GM21447 (cell line): ENCODE measurements around the gene IFNG-AS1.

Experiments
- ATAC-seq: cut with Tn5 transposase; IDR thresholded peaks from one replicate; pipeline ENCODE4 v1.9.1; 2021; ENCODE audit not compliant: unreplicated experiment

Gene IFNG-AS1

GRCh38 chr12:67993143-67993542 is 3.9 kb downstream of the IFNG-AS1 start:
- no peak for ATAC-seq

DNA sequence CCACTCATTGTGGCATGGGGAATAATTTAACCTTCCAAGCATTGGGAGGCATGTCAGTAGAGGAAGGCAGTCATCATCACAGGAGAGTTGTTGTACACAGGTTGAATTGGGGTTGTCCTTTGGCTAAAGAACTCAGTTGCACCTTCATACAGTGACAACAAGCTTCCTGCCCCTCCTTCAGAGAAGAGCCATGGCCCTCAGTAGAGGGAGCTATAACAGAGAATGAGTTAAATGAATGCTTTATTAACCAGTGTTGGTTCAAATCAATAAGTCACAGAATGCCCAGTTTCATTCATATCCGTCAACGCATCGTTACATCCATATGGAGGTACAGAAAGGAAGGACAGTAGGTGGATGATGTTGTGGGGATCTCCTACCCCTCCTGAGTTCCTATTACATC is 4.8 kb downstream of the IFNG-AS1 start:
- ATAC-seq = no peak

DNA sequence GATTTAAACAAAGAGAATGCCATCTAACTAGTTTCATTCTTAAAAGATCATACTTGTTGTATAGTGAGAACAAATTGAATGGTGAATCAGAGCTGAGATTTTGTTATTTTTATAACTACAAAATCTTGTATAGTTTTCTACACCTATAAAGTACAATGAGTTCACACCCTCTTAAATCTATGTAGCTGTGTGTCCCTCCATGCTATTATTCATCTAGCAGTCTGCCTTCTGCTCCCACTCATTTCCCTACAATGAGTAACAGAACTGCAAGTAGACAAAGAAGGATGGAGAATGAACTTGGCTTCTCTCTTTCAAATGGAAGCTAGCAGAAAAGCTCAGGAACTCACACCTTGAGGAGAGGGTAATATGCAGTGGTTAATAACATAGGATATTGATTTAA is 7.1 kb downstream of the IFNG-AS1 start:
- ATAC-seq = no peak

- ATAC-seq = no peak
Measured at GRCh38 chr12:67998379-67998778, 9.1 kb downstream of the IFNG-AS1 start.

DNA sequence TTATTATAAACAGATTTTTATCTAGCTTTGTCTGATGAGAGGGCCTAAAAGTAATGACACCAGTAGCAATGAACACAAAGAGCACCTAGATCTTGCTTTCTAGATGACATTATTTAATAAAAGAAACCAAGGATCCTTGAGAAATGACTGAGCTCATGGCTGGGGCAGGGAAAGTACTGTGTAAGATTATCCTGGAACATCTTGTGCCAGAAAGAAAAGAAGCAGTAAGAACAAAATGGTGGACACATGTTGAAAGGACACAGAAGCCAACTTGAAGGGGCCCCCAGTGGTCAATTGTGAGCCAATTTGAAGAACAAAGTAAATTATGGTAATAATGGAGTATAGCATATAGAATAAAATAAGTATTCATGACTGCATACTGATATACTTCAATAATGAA is 10.0 kb downstream of the IFNG-AS1 start:
- ATAC-seq = no peak

DNA sequence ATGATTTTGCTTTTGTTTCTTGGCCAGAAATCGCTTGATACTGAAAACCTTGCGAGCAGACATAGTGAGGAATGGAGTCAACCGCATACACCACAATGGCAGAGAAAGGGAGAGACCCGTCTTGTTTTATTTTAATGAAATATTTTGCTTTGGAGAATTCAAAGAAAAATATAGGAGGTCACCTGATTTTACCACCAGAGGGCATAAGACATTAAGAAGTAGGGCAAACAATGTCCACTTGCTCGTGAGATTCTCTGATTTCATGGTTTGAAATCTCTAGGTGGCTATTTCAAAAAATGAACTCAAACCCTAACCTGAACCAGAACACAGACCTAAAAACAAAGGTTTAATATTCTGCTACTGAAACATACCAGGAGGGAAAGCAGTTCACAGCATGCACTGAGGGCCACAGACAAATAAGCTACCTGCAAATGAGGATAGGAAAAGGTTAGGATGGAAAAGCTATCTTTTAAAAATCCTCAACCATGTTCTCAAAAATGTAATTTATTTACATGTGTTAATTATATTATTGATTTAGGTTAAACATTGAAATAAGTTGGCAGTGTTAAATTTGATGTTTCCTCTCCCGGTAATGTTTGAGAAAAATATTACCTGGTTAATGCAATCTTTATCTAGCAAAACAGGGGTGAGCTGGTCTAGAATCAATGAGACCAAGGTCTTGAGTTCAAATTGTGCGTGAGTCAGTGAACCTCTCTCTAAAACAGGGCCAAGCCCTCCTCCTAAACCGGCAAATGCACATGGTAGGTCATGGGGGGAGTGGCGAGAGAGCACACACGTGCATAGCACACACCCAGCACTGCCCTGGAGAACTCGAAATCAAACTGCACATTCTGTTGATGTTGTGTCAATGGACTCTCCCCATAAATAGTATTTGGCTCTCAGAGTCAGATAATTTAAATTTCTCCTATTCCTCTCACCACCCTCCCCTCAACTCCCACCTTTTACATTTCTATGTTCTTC is 12.5 kb downstream of the IFNG-AS1 start:
- no peak for ATAC-seq

- no peak for ATAC-seq
Measured at GRCh38 chr12:68003777-68004176, 14.5 kb downstream of the IFNG-AS1 start.

- ATAC-seq = no peak
Measured at GRCh38 chr12:68007033-68007432, 17.8 kb downstream of the IFNG-AS1 start.

- no peak for ATAC-seq
Measured at GRCh38 chr12:68007466-68007865, 18.2 kb downstream of the IFNG-AS1 start.

- no peak for ATAC-seq
Measured at GRCh38 chr12:68011206-68011881, 22.1 kb downstream of the IFNG-AS1 start.

DNA sequence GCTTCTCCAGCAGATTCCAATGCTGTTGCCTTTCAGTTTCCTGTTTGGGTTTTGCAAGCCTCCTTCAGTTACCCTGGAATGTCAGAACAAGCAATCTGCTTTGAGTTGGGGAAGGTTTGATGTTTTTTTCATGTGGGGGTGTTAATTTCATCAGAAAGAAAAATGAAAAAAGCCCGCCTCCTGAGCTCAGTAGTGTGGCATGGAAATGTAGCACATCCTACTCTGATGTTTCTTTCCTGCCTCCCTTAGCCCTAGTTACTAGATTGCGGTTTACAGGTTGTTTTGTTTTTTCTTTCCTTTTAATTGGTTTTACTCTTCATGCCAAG is 22.6 kb downstream of the IFNG-AS1 start:
- ATAC-seq = peak; percentile 28

- ATAC-seq = peak; percentile 93
Measured at GRCh38 chr12:68012712-68013111, 23.5 kb downstream of the IFNG-AS1 start.

DNA sequence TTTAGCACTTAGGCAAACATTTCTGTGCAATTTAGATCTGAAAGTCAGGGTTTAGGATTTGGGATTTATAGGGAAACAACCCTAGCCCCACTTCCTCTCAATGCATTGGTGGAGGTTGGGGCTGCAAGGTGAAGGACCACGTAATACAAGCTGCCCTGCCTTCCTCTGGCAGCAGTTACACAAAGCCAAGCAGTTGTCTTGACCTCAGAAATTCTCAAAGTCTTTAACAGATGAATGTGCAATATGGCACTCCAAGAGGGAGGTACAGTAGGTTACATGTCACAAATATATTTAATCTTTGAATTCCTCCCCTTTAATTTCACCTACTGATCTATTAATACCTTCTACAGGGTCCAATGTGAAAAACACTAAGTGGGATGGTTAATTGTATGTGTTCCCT is 23.9 kb downstream of the IFNG-AS1 start:
- no peak for ATAC-seq

- no peak for ATAC-seq
Measured at GRCh38 chr12:68016136-68016535, 26.9 kb downstream of the IFNG-AS1 start.

GRCh38 chr12:68018315-68018714 is 29.1 kb downstream of the IFNG-AS1 start:
- no peak for ATAC-seq

DNA sequence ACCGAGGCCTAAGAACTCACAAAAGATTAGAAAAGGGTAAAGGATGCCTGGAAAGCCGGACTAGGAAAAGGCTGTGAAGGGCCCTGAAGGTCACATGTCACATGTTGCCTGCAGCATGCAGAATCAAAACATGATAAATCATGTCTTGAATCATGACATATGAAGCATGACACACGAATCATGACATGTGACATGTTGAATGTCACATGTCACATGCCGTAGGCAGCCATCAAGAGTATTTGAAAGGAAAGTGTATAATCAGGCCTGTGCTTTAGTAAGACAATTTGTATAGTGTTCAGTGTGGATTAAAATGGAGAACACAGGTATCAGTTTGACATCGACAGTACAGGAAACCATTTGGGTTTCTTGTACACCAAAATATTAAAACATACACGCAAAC is 30.8 kb downstream of the IFNG-AS1 start:
- no peak for ATAC-seq

GRCh38 chr12:68020699-68021098 is 31.5 kb downstream of the IFNG-AS1 start:
- ATAC-seq = no peak

DNA sequence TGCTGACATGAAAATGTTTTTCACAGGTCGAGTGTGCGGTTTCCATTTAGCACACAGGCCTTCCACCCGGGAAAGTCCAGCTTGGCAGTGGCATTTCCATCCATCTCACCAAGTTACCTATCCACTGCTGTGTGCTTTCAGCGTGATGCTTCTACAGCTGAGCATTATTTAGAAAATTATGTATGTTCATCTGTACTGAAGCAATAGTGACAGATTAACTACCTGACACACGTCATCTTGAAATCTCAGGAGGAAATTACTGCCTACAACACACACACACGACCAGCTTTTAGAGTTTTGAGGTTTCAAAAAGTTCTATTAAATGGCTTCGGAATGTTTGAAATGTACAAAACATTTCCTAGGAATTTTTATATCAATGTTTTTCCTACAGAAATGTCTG is 39.4 kb downstream of the IFNG-AS1 start:
- ATAC-seq = no peak

DNA sequence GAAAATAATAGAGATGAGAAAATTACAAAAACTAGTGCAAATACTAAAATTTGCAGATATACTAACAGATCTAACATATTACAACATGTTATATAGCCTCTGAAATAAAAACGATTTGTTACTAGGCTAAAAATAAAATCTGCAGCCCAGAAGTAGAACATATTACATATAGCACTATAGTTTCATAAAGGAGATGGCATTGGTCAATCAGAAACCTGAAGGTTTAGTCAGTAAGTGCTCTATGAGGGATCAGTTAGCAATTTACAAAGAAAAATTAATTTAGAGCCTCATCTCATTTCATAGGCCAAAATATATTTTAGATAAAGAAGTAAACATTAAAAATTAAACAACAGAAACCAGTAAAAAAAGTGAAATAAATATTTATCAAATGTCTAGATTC is 41.0 kb downstream of the IFNG-AS1 start:
- ATAC-seq = no peak

GRCh38 chr12:68031174-68031573 is 41.9 kb downstream of the IFNG-AS1 start:
- ATAC-seq = no peak

DNA sequence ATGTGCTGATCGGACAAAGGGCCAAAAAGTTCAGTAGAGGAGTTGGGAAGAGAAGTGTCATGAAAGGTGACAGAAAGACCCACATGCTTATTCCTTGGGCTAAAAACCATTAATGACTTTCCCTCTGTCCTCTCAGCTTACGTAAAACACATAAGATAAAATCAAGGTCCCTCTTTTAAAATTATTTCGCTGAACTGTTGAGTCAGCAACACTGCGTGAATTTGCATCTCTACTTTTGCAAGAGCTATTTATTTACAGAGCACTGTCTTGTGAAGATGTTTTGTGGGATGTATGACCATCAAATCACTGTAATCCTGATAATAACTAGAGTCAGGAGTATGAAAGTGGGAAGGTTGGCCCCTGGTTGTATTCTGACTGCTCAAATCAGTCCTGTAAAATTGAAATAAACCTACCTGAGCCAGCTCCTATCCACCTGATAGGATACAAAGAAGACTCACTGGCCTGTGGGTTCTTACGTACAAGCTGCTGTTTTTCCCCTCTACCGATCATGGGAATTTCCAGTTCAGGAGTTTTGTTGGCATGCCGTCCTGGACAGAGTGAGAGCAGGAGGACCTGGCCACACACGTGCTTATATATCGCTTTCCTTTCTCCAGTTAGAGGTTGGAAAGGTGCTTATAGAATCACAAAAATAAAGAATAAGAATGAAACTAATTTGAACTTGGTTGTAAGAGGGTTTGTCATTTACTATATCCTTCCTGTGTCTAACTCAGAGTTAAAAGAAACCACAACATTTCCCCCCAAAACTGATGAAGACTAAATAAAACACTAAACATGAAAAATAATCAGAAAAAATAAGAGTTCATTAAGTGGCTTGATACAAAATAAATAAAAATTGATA is 42.9 kb downstream of the IFNG-AS1 start:
- no peak for ATAC-seq
